Activated CD4-positive, alpha-beta memory T cell treated with anti-CD3 and anti-CD28 coated beads, Interleukin-2, amount 10 ng/mL, durations not matched to agents 7 days and 5 days (primary cell): ENCODE results near the gene PRPF6. TPM values are rescaled to one million over a fixed set of nuclear protein-coding genes. Genes with fewer than 3 reads are reported as not detected.

Experiments
- CTCF ChIA-PET: fragments of 350-600 bp; sonication (Branson Sonifier 250); formaldehyde crosslinking; loops from one replicate; lab custom pipeline; 2021; ENCODE audit warnings: antibody characterized with exemption, inconsistent platforms; lab: Charles Lee
- POLR2A ChIA-PET: fragments of 350-600 bp; sonication (Branson Sonifier 250); formaldehyde crosslinking; loops from one replicate; lab custom pipeline; 2021; ENCODE audit warnings: antibody characterized with exemption; lab: Charles Lee
- DNase-seq: peaks from one replicate; pipeline ENCODE4 v3.0.0-alpha.2; 2020
- H3K27ac Mint-ChIP-seq: one replicate; pipeline ENCODE4 v1.8.0; 2021; ENCODE audit warnings: mild to moderate bottlenecking, mixed read lengths
- H3K27me3 Mint-ChIP-seq: one replicate; pipeline ENCODE4 v1.8.0; 2021; ENCODE audit warnings: mixed read lengths
- H3K36me3 Mint-ChIP-seq: one replicate; pipeline ENCODE4 v1.8.0; 2021; ENCODE audit warnings: low read depth, mixed read lengths
- H3K4me1 Mint-ChIP-seq: one replicate; pipeline ENCODE4 v1.8.0; 2021; ENCODE audit warnings: mixed read lengths
- H3K4me3 Mint-ChIP-seq: one replicate; pipeline ENCODE4 v1.8.0; 2021; ENCODE audit warnings: mild to moderate bottlenecking, mixed read lengths
- H3K9me3 Mint-ChIP-seq: one replicate; pipeline ENCODE4 v1.8.0; 2021; ENCODE audit warnings: mixed read lengths
- total RNA-seq, 2 experiments: library from RNA; stranded (reverse); gene quantifications; one replicate each; pipeline ENCODE4 v1.2.3, GENCODE V29; 2021

PRPF6 gene
- total RNA-seq, 2 experiments from 2014 or later: 58.4 to 60.4 TPM

GRCh38 chr20:64048402-64049044 is 67.6 kb downstream of the PRPF6 start:
- H3K9me3 Mint-ChIP-seq: no peaks in the 10 kb centered on the region
- no peak overlapping the region for H3K27ac Mint-ChIP-seq
- peaks cover 58% of the 10 kb centered on the region for H3K27me3 Mint-ChIP-seq
- H3K4me3 Mint-ChIP-seq: no peak overlapping the region
- H3K36me3 Mint-ChIP-seq: no peaks in the 10 kb centered on the region
- no peak for DNase-seq
- H3K4me1 Mint-ChIP-seq: peaks cover 14% of the 10 kb centered on the region
- CTCF ChIA-PET: interaction anchor here (0.6 to 1.8 kb wide), 2 partner anchors 10 to 77 kb away, joined by 3 to 6 read pairs; no protein-coding TSS in a partner anchor
- POLR2A ChIA-PET: no interaction called here

- CTCF ChIA-PET: interaction anchor here (1.1 to 1.8 kb wide), 2 partner anchors 11 to 71 kb away, joined by 4 to 6 read pairs; no protein-coding TSS in a partner anchor
- H3K4me3 Mint-ChIP-seq: no peak within 1 kb of the TSS
- DNase-seq: peak; percentile 57
- H3K36me3 Mint-ChIP-seq: no peaks in the 10 kb centered on the region
- peaks cover 13% of the 10 kb centered on the region for H3K4me1 Mint-ChIP-seq
- H3K27me3 Mint-ChIP-seq: peaks cover 55% of the 10 kb centered on the region
- no peaks in the 10 kb centered on the region for H3K9me3 Mint-ChIP-seq
- POLR2A ChIA-PET: interaction anchor here (1.1 kb wide), 1 partner anchor 13 kb away, joined by 4 read pairs; the partner anchor contains the start of gene TCEA2
- H3K27ac Mint-ChIP-seq: no peak within 1 kb of the TSS
Measured at GRCh38 chr20:64049060-64049877, 68.3 kb downstream of the PRPF6 start, which contains the start of gene SOX18. TSS of gene SOX18 (minus strand) at chr20:64049639. CDS start at chr20:64049516, 123 bp downstream.

- Mint-ChIP-seq H3K4me1 (peaks cover 11% of the 10 kb centered on the region), H3K27ac (no peak overlapping the region), H3K36me3 (no peaks in the 10 kb centered on the region), H3K4me3 (no peak overlapping the region), H3K27me3 (peaks cover 50% of the 10 kb centered on the region), H3K9me3 (no peaks in the 10 kb centered on the region)
- CTCF ChIA-PET: interaction anchor here (1.1 to 1.8 kb wide), 3 partner anchors 11 to 71 kb away, joined by 3 to 6 read pairs (median 4); no protein-coding TSS in a partner anchor
- POLR2A ChIA-PET: interaction anchor here (1.1 kb wide), 1 partner anchor 13 kb away, joined by 4 read pairs; the partner anchor contains the start of gene TCEA2
- DNase-seq: no peak
Measured at GRCh38 chr20:64049878-64050260, 68.9 kb downstream of the PRPF6 start.

- Mint-ChIP-seq H3K27ac (no peak overlapping the region), H3K4me3 (no peak overlapping the region), H3K36me3 (no peaks in the 10 kb centered on the region), H3K4me1 (peaks cover 16% of the 10 kb centered on the region), H3K27me3 (peaks cover 48% of the 10 kb centered on the region), H3K9me3 (no peaks in the 10 kb centered on the region)
- CTCF ChIA-PET: interaction anchor here (0.8 to 1.4 kb wide), 3 partner anchors 12 to 70 kb away, joined by 3 to 4 read pairs (median 3); partner anchors contain the start of gene TCEA2
- DNase-seq: no peak
- POLR2A ChIA-PET: interaction anchor here (0.8 to 1.1 kb wide), 2 partner anchors 12 kb away, joined by 3 to 4 read pairs; partner anchors contain the start of gene TCEA2
Measured at GRCh38 chr20:64050261-64051032, 69.5 kb downstream of the PRPF6 start.

GRCh38 chr20:64051033-64051452 is 70.1 kb downstream of the PRPF6 start:
- Mint-ChIP-seq H3K4me1 (peaks cover 17% of the 10 kb centered on the region), H3K27ac (no peak overlapping the region), H3K36me3 (no peaks in the 10 kb centered on the region), H3K4me3 (no peak overlapping the region), H3K9me3 (no peaks in the 10 kb centered on the region), H3K27me3 (peaks cover 44% of the 10 kb centered on the region)
- ChIA-PET CTCF (interaction anchor here (0.8 to 1.4 kb wide), 2 partner anchors 11 to 27 kb away, joined by 3 read pairs; partner anchors contain the start of gene TCEA2), POLR2A (interaction anchor here (0.8 to 2.8 kb wide), 2 partner anchors 12 kb away, joined by 3 to 9 read pairs; no protein-coding TSS in a partner anchor)
- DNase-seq: no peak

- H3K27me3 Mint-ChIP-seq: peaks cover 38% of the 10 kb centered on the region
- DNase-seq: no peak
- POLR2A ChIA-PET: interaction anchor here (2.8 kb wide), 1 partner anchor 12 kb away, joined by 9 read pairs; no protein-coding TSS in a partner anchor
- no peak overlapping the region for H3K27ac Mint-ChIP-seq
- H3K36me3 Mint-ChIP-seq: no peaks in the 10 kb centered on the region
- H3K9me3 Mint-ChIP-seq: no peaks in the 10 kb centered on the region
- H3K4me3 Mint-ChIP-seq: no peak overlapping the region
- H3K4me1 Mint-ChIP-seq: peaks cover 16% of the 10 kb centered on the region
- CTCF ChIA-PET: interaction anchor here (1.4 kb wide), 1 partner anchor 26 kb away, joined by 3 read pairs; no protein-coding TSS in a partner anchor
Measured at GRCh38 chr20:64051561-64052325, 70.8 kb downstream of the PRPF6 start.

- no peak for DNase-seq
- Mint-ChIP-seq H3K36me3 (no peaks in the 10 kb centered on the region), H3K9me3 (no peaks in the 10 kb centered on the region), H3K4me1 (peaks cover 20% of the 10 kb centered on the region), H3K27me3 (peaks cover 33% of the 10 kb centered on the region), H3K27ac (no peak overlapping the region), H3K4me3 (no peak overlapping the region)
- ChIA-PET CTCF (no interaction called here), POLR2A (interaction anchor here (1.6 to 2.8 kb wide), 2 partner anchors 13 to 14 kb away, joined by 5 to 9 read pairs; no protein-coding TSS in a partner anchor)
Measured at GRCh38 chr20:64052326-64052722, 71.4 kb downstream of the PRPF6 start.

- no peak overlapping the region for H3K27ac Mint-ChIP-seq
- no peak for DNase-seq
- ChIA-PET POLR2A (interaction anchor here (1.4 to 2.8 kb wide), 4 partner anchors 9 to 14 kb away, joined by 5 to 9 read pairs (median 6); partner anchors contain the start of gene TCEA2), CTCF (interaction anchor here (2.8 kb wide), 1 partner anchor 14 kb away, joined by 11 read pairs; no protein-coding TSS in a partner anchor)
- H3K4me1 Mint-ChIP-seq: peaks cover 26% of the 10 kb centered on the region
- H3K4me3 Mint-ChIP-seq: no peak overlapping the region
- H3K9me3 Mint-ChIP-seq: no peaks in the 10 kb centered on the region
- no peaks in the 10 kb centered on the region for H3K36me3 Mint-ChIP-seq
- H3K27me3 Mint-ChIP-seq: peaks cover 26% of the 10 kb centered on the region
Measured at GRCh38 chr20:64052987-64053840, 72.3 kb downstream of the PRPF6 start.

GRCh38 chr20:64053841-64054661 is 73.1 kb downstream of the PRPF6 start:
- Mint-ChIP-seq H3K27ac (no peak overlapping the region), H3K4me1 (peaks cover 30% of the 10 kb centered on the region), H3K27me3 (peaks cover 25% of the 10 kb centered on the region), H3K36me3 (no peaks in the 10 kb centered on the region), H3K9me3 (no peaks in the 10 kb centered on the region), H3K4me3 (no peak overlapping the region)
- no peak for DNase-seq
- ChIA-PET POLR2A (interaction anchor here (0.7 to 2.8 kb wide), 7 partner anchors 8 to 74 kb away, joined by 3 to 9 read pairs (median 5); partner anchors contain the start of genes PRPF6 and TCEA2), CTCF (interaction anchor here (0.7 to 2.8 kb wide), 4 partner anchors 9 to 73 kb away, joined by 3 to 11 read pairs (median 4); partner anchors contain the start of genes PRPF6 and TCEA2)

- Mint-ChIP-seq H3K4me1 (peaks cover 34% of the 10 kb centered on the region), H3K36me3 (no peaks in the 10 kb centered on the region), H3K27ac (peak overlapping the region; percentile 56), H3K4me3 (no peak overlapping the region), H3K27me3 (peaks cover 19% of the 10 kb centered on the region), H3K9me3 (no peaks in the 10 kb centered on the region)
- ChIA-PET CTCF (interaction anchor here (1.4 to 2.8 kb wide), 2 partner anchors 17 to 74 kb away, joined by 5 to 11 read pairs; partner anchors contain the start of gene PRPF6), POLR2A (interaction anchor here (1.2 kb wide), 1 partner anchor 17 kb away, joined by 5 read pairs; no protein-coding TSS in a partner anchor)
- DNase-seq: no peak
Measured at GRCh38 chr20:64055396-64055892, 74.5 kb downstream of the PRPF6 start.
